Measurements from ENCODE around the gene POU3F1. TPM values are rescaled to one million over a fixed set of nuclear protein-coding genes. Genes with fewer than 3 reads are reported as not detected.

POU3F1 gene
- total RNA-seq, 2 donors from 2014 or later, result 0.20 to 0.46 TPM

DNA sequence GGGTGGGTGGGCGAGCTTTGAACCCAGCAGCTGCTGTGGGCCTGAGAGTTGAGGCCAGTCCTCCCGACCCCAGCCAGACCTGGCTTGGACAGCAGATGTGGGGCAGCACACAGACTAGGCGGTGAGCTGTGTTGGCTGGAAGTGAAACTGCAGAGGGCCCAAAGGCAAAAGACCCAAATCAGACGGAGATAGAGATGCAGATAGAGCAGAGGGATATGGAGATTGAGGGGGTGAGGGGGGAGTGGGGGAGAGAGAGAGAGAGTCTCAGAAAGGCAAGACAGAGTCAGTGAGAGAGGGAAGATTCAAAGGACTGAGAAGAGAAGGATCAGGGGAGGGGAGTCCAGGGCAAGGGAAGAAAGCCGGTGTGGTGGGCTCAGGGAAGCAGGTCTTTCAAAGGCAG lies 17.0 kb upstream of the POU3F1 start:
- Histone ChIP-seq H3K27me3 (ENCODE audit: control insufficient read depth, insufficient read depth, low read length, poor library complexity, severe bottlenecking) (no peaks in the 10 kb centered on the region), H3K36me3 (ENCODE audit: control insufficient read depth, insufficient read depth, low read length) (no peaks in the 10 kb centered on the region), H3K27ac (ENCODE audit: low read depth, low read length) (peak overlapping the region; percentile 79), H3K4me3 (ENCODE audit: low read length) (no peak overlapping the region), H3K9ac (ENCODE audit: extremely low read depth, low read length, poor library complexity, severe bottlenecking) (no peak overlapping the region), H3K9me3 (ENCODE audit: control insufficient read depth, low read length) (no peaks in the 10 kb centered on the region), H3K4me1 (ENCODE audit: control insufficient read depth, insufficient read depth, low read length) (no peaks in the 10 kb centered on the region)
- H3K36me3 Mint-ChIP-seq (ENCODE audit: low read depth), result no peaks in the 10 kb centered on the region
- H3K4me3 Mint-ChIP-seq, result no peak overlapping the region
- DNase-seq, result no peak
- no peak overlapping the region for H3K27ac Mint-ChIP-seq
- TF ChIP-seq, protein P1, sequence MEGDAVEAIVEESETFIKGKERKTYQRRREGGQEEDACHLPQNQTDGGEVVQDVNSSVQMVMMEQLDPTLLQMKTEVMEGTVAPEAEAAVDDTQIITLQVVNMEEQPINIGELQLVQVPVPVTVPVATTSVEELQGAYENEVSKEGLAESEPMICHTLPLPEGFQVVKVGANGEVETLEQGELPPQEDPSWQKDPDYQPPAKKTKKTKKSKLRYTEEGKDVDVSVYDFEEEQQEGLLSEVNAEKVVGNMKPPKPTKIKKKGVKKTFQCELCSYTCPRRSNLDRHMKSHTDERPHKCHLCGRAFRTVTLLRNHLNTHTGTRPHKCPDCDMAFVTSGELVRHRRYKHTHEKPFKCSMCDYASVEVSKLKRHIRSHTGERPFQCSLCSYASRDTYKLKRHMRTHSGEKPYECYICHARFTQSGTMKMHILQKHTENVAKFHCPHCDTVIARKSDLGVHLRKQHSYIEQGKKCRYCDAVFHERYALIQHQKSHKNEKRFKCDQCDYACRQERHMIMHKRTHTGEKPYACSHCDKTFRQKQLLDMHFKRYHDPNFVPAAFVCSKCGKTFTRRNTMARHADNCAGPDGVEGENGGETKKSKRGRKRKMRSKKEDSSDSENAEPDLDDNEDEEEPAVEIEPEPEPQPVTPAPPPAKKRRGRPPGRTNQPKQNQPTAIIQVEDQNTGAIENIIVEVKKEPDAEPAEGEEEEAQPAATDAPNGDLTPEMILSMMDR (conservative IDR thresholded peaks at IDR 0.05), result no peak
- H3K9me3 Mint-ChIP-seq, result no peaks in the 10 kb centered on the region
- peaks cover 6% of the 10 kb centered on the region for H3K4me1 Mint-ChIP-seq
- 56 to 78% methylated on average over 3 to 5 of the region's 5 CpGs for WGBS, 2 experiments (ENCODE audit: insufficient coverage in 1 of 2, insufficient read length in 1 of 2)
- H3K27me3 Mint-ChIP-seq (ENCODE audit: insufficient read depth), result peaks cover 6% of the 10 kb centered on the region

DNA sequence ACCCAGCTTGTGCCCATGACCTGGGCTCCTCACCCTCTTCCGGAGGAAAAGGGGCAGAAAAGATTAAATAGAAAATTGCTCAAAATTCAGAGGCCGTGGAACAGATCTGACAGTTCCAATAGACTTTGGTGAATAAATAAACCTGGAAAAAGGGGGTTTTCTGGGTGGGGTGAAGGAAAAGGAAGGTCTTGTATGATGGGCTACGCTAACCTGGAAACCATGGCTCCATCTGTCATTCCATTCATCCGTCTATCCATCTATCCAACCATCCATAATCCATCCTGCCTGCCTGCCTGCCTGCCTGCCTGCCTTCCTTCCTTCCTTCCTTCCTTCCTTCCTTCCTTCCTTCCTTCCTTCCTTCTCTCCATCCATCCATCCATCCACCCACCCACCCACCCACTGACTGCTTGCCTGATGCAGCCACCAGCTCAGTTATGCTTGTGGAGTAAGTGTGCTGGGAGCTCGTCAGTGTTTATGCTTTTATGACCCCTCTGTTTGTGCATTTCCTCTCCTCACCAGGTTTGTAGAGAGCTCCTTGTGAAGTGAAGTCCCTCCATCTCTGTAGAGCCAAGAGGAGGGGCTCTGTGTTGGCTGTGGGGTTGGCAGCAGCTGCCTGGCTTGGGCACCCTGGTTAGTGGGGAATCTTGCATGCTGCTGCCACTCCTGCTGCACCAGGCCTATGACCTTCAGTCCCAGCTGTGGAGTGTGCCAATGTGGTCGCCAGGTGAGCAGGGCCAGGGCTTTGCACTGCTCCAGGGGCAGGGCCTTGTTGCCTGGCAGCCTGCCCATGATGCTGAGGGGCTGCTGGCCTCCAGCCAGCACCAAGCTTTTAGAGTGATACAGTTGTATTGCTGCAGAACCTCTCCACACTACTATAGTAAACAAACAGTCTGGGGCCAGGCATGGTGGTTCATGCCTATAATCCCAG lies 16.0 kb upstream of the POU3F1 start:
- H3K36me3 ChIP-seq (ENCODE audit: control insufficient read depth, insufficient read depth, low read length), result no peaks in the 10 kb centered on the region
- H3K27me3 ChIP-seq (ENCODE audit: control insufficient read depth, insufficient read depth, low read length, poor library complexity, severe bottlenecking), result no peaks in the 10 kb centered on the region
- no peaks in the 10 kb centered on the region for H3K4me1 ChIP-seq (ENCODE audit: control insufficient read depth, insufficient read depth, low read length)
- Mint-ChIP-seq H3K36me3 (ENCODE audit: low read depth) (no peaks in the 10 kb centered on the region), H3K27ac (no peak overlapping the region), H3K4me3 (no peak overlapping the region), H3K9me3 (no peaks in the 10 kb centered on the region), H3K27me3 (ENCODE audit: insufficient read depth) (peaks cover 4% of the 10 kb centered on the region), H3K4me1 (peaks cover 6% of the 10 kb centered on the region)
- H3K9ac ChIP-seq (ENCODE audit: extremely low read depth, low read length, poor library complexity, severe bottlenecking), result no peak overlapping the region
- DNase-seq, result no peak
- no peaks in the 10 kb centered on the region for H3K9me3 ChIP-seq (ENCODE audit: control insufficient read depth, low read length)
- H3K27ac ChIP-seq (ENCODE audit: low read depth, low read length), result no peak overlapping the region
- TF ChIP-seq, protein P1 (conservative IDR thresholded peaks at IDR 0.05), result no peak
- H3K4me3 ChIP-seq (ENCODE audit: low read length), result no peak overlapping the region
- WGBS, 2 experiments (ENCODE audit: insufficient coverage in 1 of 2, insufficient read length in 1 of 2), result 86 to 100% methylated on average over 3 to 5 of the region's 6 CpGs

DNA sequence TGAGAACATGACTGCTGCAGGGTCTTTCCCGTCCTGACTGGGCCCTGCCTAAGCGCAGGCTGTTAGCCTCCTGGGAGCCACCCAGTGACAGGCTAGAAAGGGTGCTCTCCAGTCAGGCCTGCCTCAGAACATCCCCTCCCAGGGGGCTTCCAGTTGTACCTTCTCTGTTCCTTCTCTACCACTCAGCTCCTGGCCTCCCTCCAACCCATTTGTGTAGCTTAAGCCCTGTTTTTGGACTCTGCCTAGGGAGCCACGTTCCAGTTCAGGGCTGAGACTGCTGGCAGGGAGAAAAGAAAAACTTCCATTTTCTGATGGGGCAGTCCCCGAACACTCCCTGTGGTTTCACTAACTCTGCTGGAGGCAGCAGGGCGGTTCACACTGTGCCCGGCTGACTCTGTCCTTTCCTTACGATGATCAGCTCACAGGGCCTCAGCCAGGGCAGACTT lies 15.3 kb upstream of the POU3F1 start:
- Mint-ChIP-seq H3K9me3 (no peaks in the 10 kb centered on the region), H3K36me3 (ENCODE audit: low read depth) (no peaks in the 10 kb centered on the region), H3K27ac (no peak overlapping the region), H3K27me3 (ENCODE audit: insufficient read depth) (peaks cover 4% of the 10 kb centered on the region), H3K4me1 (peaks cover 6% of the 10 kb centered on the region), H3K4me3 (no peak overlapping the region)
- Histone ChIP-seq H3K27ac (ENCODE audit: low read depth, low read length) (no peak overlapping the region), H3K9me3 (ENCODE audit: control insufficient read depth, low read length) (no peaks in the 10 kb centered on the region), H3K27me3 (ENCODE audit: control insufficient read depth, insufficient read depth, low read length, poor library complexity, severe bottlenecking) (no peaks in the 10 kb centered on the region), H3K36me3 (ENCODE audit: control insufficient read depth, insufficient read depth, low read length) (no peaks in the 10 kb centered on the region), H3K4me3 (ENCODE audit: low read length) (no peak overlapping the region), H3K9ac (ENCODE audit: extremely low read depth, low read length, poor library complexity, severe bottlenecking) (no peak overlapping the region), H3K4me1 (ENCODE audit: control insufficient read depth, insufficient read depth, low read length) (no peaks in the 10 kb centered on the region)
- TF ChIP-seq, protein P1 (conservative IDR thresholded peaks at IDR 0.05), result no peak
- DNase-seq, result no peak
- whole genome bisulfite sequencing, 2 experiments (ENCODE audit: insufficient coverage in 1 of 2, insufficient read length in 1 of 2), result 84 to 94% methylated on average over 7 of the region's 7 CpGs
